ENCODE measurements around the gene NKX2-2. TPM values are rescaled to one million over a fixed set of nuclear protein-coding genes. Genes with fewer than 3 reads are reported as not detected.

The NKX2-2 gene
- total and polyA plus RNA-seq, 2 of the 4 experiments (the other 2 are of a cell fraction) = not detected

DNA sequence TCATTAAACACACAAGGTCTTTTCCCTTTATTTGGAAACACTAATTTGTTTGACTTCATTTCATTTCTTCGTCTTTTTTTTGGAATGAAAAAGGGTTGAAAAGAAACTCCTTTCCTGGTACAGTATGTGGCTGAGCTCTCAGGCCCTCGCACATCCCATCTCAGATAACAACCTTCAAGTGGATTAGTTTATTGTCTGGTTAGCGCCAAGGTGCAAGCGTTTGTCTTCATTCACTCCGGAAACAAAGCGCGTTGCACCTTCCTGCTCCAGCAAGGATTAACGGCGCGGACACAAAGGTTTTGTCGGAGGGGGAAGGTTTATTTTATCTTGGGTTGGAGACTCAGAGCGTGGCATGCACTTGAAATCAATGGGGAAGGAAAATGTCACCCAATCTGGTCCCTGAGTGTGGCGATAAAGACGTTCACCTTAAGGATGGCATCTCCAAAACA, 5.3 kb upstream of the NKX2-2 start:
- H3K9me3 ChIP-seq (ENCODE audit: control insufficient read depth, insufficient read depth, low read length) = 0 out of 2 replicates have a peak, but pooled peaks cover 2% of the 10 kb centered on the region
- no peak overlapping the region for H3K56ac ChIP-seq (ENCODE audit: extremely low read depth, insufficient read depth, low read length)
- H2AK9ac ChIP-seq (replicated peaks; ENCODE audit: low read depth, low read length, poor library complexity) = no peak overlapping the region
- no peak overlapping the region for H3K9ac ChIP-seq (ENCODE audit: low read depth, low read length)
- no peak overlapping the region for H3K4ac ChIP-seq (ENCODE audit: low read depth, low read length)
- H2AK5ac ChIP-seq (ENCODE audit: low read depth, low read length) = no peak overlapping the region
- H3K18ac ChIP-seq (ENCODE audit: low read depth, low read length) = no peak overlapping the region
- no peak overlapping the region for H2BK5ac ChIP-seq (ENCODE audit: low read depth, low read length, poor library complexity, severe bottlenecking)
- peaks cover 93% of the 10 kb centered on the region for H3K27me3 ChIP-seq (ENCODE audit: control insufficient read depth, insufficient read depth, low read length)
- H3K36me3 ChIP-seq (ENCODE audit: control insufficient read depth, insufficient read depth, low read length) = no peaks in the 10 kb centered on the region
- WGBS, 2 experiments (ENCODE audit: extremely low coverage in 2 of 2, insufficient read length in 1 of 2) = no CpG with 5 or more reads among the region's 14 CpGs
- ATAC-seq (ENCODE audit: low read depth) (no peak), DNase-seq (no peak)
- BruUV-seq (replicated peaks) = no TSS peak
- H3K23ac ChIP-seq (ENCODE audit: low read depth, low read length) = no peak overlapping the region
- H2BK15ac ChIP-seq (ENCODE audit: low read depth, low read length) = no peak overlapping the region
- in situ Hi-C loops (cut with MboI; ENCODE audit: low sequenced_read_pairs) = no loop called here
- no peak overlapping the region for H3K27ac ChIP-seq (ENCODE audit: insufficient read depth, low read length)
- H4K5ac ChIP-seq (ENCODE audit: low read depth, low read length) = no peak overlapping the region
- no peaks in the 10 kb centered on the region for H3K9me1 ChIP-seq (ENCODE audit: insufficient read depth, low read length)
- POLR2A ChIA-PET (ENCODE audit: unreplicated experiment) = no interaction called here
- dilution Hi-C loops (cut with HindIII; ENCODE audit: low sequenced_read_pairs, unreplicated experiment) = no loop called here
- TF ChIP-seq CHD1 (IDR thresholded peaks at IDR 0.05; ENCODE audit: low read depth, low read length) = no peak
- no peak for TF ChIP-seq RCOR1 (IDR thresholded peaks at IDR 0.05; ENCODE audit: insufficient replicate concordance, low read length)
- no peak for TF ChIP-seq CEBPB (IDR thresholded peaks at IDR 0.05; ENCODE audit: low read depth, low read length)
- TF ChIP-seq BHLHE40 (IDR thresholded peaks at IDR 0.05; ENCODE audit: low read depth, low read length) = no peak
- no peak for TF ChIP-seq FOS (IDR thresholded peaks at IDR 0.05; ENCODE audit: low read depth, low read length)
- TF ChIP-seq POLR2A (IDR thresholded peaks at IDR 0.05; ENCODE audit: low read depth, low read length) = no peak
- TF ChIP-seq RFX5 (IDR thresholded peaks at IDR 0.05; ENCODE audit: low read depth, low read length) = no peak
- TF ChIP-seq MAZ (IDR thresholded peaks at IDR 0.05; ENCODE audit: borderline replicate concordance, low read depth, low read length) = no peak
- no peak for TF ChIP-seq RAD21 (IDR thresholded peaks at IDR 0.05; ENCODE audit: low read length)
- TF ChIP-seq SMC3 (IDR thresholded peaks at IDR 0.05; ENCODE audit: low read depth, low read length) = no peak
- no peak for TF ChIP-seq MXI1 (IDR thresholded peaks at IDR 0.05; ENCODE audit: borderline replicate concordance, low read depth, low read length)
- TF ChIP-seq NFE2L2 (IDR thresholded peaks at IDR 0.05; ENCODE audit: low read depth, low read length) = no peak
- TF ChIP-seq, protein P1, sequence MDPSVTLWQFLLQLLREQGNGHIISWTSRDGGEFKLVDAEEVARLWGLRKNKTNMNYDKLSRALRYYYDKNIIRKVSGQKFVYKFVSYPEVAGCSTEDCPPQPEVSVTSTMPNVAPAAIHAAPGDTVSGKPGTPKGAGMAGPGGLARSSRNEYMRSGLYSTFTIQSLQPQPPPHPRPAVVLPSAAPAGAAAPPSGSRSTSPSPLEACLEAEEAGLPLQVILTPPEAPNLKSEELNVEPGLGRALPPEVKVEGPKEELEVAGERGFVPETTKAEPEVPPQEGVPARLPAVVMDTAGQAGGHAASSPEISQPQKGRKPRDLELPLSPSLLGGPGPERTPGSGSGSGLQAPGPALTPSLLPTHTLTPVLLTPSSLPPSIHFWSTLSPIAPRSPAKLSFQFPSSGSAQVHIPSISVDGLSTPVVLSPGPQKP (IDR thresholded peaks at IDR 0.05; ENCODE audit: borderline replicate concordance, low read depth, low read length) = no peak
- TF ChIP-seq, protein P2, sequence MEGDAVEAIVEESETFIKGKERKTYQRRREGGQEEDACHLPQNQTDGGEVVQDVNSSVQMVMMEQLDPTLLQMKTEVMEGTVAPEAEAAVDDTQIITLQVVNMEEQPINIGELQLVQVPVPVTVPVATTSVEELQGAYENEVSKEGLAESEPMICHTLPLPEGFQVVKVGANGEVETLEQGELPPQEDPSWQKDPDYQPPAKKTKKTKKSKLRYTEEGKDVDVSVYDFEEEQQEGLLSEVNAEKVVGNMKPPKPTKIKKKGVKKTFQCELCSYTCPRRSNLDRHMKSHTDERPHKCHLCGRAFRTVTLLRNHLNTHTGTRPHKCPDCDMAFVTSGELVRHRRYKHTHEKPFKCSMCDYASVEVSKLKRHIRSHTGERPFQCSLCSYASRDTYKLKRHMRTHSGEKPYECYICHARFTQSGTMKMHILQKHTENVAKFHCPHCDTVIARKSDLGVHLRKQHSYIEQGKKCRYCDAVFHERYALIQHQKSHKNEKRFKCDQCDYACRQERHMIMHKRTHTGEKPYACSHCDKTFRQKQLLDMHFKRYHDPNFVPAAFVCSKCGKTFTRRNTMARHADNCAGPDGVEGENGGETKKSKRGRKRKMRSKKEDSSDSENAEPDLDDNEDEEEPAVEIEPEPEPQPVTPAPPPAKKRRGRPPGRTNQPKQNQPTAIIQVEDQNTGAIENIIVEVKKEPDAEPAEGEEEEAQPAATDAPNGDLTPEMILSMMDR (conservative IDR thresholded peaks at IDR 0.05; ENCODE audit: low read depth, low read length) = no peak
- TF ChIP-seq, protein P3, sequence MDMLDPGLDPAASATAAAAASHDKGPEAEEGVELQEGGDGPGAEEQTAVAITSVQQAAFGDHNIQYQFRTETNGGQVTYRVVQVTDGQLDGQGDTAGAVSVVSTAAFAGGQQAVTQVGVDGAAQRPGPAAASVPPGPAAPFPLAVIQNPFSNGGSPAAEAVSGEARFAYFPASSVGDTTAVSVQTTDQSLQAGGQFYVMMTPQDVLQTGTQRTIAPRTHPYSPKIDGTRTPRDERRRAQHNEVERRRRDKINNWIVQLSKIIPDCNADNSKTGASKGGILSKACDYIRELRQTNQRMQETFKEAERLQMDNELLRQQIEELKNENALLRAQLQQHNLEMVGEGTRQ (IDR thresholded peaks at IDR 0.05; ENCODE audit: low read depth, low read length) = no peak
- TF ChIP-seq MAFK (IDR thresholded peaks at IDR 0.05; ENCODE audit: low read depth, low read length) = no peak
- intact Hi-C loops (cut with micrococcal nuclease) = no loop called here
- no peaks in the 10 kb centered on the region for H3K4me1 ChIP-seq (ENCODE audit: control insufficient read depth, insufficient read depth, low read length)
- H2BK20ac ChIP-seq (ENCODE audit: low read depth, low read length) = no peak overlapping the region
- no peak overlapping the region for H3K4me2 ChIP-seq (ENCODE audit: low read depth, low read length)
- no peak overlapping the region for H4K8ac ChIP-seq (ENCODE audit: low read depth in 2 of 2, low read length in 2 of 2)
- no peak overlapping the region for H2AFZ ChIP-seq (replicated peaks; ENCODE audit: low read length, poor library complexity)
- CTCF ChIA-PET = no interaction called here
- H4K91ac ChIP-seq (ENCODE audit: insufficient read depth, low read depth, low read length) = no peak overlapping the region
- H3K4me3 ChIP-seq (ENCODE audit: insufficient read depth, low read depth, low read length) = no peak overlapping the region
- H4K20me1 ChIP-seq (ENCODE audit: insufficient read depth, low read length) = no peaks in the 10 kb centered on the region
- H3K79me1 ChIP-seq (ENCODE audit: low read depth in 1 of 2, low read length in 2 of 2) = no peaks in the 10 kb centered on the region
- no peak overlapping the region for H2BK120ac ChIP-seq (ENCODE audit: low read depth, low read length)
- no peak overlapping the region for H3K14ac ChIP-seq (replicated peaks; ENCODE audit: low read depth, low read length)
